K562 treated with DMSO at 1 percent for 4 hours (cell line): Measurements from ENCODE around the gene PLAAT1. TPM values are rescaled to one million over a fixed set of nuclear protein-coding genes. Genes with fewer than 3 reads are reported as not detected.

ENCODE experiments used
- total RNA-seq: library from RNA; unstranded; fragments of 300-600 nt; gene quantifications from 2 replicates; pipeline ENCODE4 v1.2.3, GENCODE V29; 2022; ENCODE audit not compliant: insufficient read depth

PLAAT1 gene
- total RNA-seq = not detected in 2 replicates

GRCh38 chr3:193240850-193241706 is at the start of gene PLAAT1:
Gene PLAAT1, plus strand, starts transcription at chr3:193241222. Its CDS starts 14,429 bp downstream, at chr3:193255651.

Other genes starting within 250 kb of the PLAAT1 start
- not detected in 2 replicates for gene ATP13A5, start 137.5 kb downstream of the PLAAT1 start, total RNA-seq